GM13976 (cell line): ENCODE data around the gene SYCE3.

Experiments used
- DNase-seq: peaks from one replicate; pipeline ENCODE4 v3.0.0; 2012; ENCODE audit warnings: low spot score
- in situ Hi-C: fragments of 300-500 bp; cut with MboI; formaldehyde crosslinking; loops from one replicate; pipeline ENCODE4 v1.12.0; 2022; ENCODE audit warnings: low sequenced_read_pairs, mixed read lengths, inconsistent platforms; ENCODE audit not compliant: unreplicated experiment
- TF ChIP-seq, protein P1 (sequence below): IDR thresholded peaks from 2 replicates; pipeline ENCODE4 v1.5.1; 2012; ENCODE audit warnings: borderline replicate concordance, mild to moderate bottlenecking; ENCODE audit not compliant: insufficient read depth; ENCODE audit errors: extremely low read depth, missing control alignments, control extremely low read depth

Gene SYCE3

DNA sequence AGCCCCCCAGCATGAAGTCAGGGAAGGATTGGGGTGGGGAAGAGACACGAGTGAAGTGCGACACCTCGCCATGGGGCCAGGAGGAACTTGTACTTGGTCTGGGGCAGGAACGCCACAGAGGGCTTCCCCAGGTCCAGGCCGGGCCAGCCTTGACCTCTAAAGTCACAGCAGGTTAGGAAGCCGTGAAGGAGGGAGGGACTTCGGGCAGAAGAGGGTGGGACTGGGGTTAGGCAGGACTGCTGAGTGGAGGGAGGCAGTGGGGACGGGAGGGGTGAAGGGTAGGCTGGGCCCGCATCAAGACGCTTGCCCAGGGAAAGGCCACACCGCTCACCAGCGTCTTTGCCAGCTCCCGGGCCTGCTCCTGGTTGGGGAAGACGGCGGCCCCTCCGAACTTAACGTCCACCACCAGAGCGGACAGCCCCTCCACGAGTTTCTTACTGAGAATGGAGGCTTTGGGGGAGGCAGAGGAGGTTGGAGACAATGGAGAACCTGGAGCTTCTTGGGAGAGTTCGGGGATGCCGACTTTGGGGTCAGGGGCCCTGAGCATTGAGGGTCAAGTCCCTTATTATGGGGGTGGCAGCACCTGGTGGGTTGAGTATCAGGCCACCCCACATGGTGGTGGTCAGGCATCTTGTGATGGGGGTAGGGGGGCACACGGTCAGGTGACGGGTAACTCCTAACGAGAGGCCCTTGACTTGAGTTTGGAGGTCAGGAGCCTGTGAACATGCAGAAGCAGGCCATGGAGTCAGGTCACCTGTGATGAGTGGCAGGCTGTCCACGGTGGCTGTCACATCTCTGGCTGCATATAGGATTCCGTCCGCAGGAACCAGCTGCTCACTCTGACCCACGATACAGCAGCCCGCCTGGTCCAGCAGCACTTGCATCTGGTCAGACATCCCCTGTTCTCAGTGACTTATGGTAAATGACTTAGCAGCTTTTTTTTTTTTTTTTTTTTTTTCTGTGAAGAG lies 35.6 kb downstream of the SYCE3 start:
- peak; percentile 81 for DNase-seq
- in situ Hi-C loops: no loop called here
- TF ChIP-seq, protein P1, sequence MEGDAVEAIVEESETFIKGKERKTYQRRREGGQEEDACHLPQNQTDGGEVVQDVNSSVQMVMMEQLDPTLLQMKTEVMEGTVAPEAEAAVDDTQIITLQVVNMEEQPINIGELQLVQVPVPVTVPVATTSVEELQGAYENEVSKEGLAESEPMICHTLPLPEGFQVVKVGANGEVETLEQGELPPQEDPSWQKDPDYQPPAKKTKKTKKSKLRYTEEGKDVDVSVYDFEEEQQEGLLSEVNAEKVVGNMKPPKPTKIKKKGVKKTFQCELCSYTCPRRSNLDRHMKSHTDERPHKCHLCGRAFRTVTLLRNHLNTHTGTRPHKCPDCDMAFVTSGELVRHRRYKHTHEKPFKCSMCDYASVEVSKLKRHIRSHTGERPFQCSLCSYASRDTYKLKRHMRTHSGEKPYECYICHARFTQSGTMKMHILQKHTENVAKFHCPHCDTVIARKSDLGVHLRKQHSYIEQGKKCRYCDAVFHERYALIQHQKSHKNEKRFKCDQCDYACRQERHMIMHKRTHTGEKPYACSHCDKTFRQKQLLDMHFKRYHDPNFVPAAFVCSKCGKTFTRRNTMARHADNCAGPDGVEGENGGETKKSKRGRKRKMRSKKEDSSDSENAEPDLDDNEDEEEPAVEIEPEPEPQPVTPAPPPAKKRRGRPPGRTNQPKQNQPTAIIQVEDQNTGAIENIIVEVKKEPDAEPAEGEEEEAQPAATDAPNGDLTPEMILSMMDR: no peak

- TF ChIP-seq, protein P1: peak; percentile 90
- DNase-seq: peak; percentile 88
- in situ Hi-C loops: no loop called here
Measured at GRCh38 chr22:50526108-50526833, 36.4 kb downstream of the SYCE3 start.

GRCh38 chr22:50525858-50526107 lies 36.9 kb downstream of the SYCE3 start:
- no peak for DNase-seq
- TF ChIP-seq, protein P1: no peak
- in situ Hi-C loops: no loop called here

- TF ChIP-seq, protein P1: peak; percentile 67
- in situ Hi-C loops: no loop called here
- DNase-seq: peak; percentile 98
Measured at GRCh38 chr22:50525104-50525857, 37.4 kb downstream of the SYCE3 start, which contains the start of gene SCO2. Gene SCO2, minus strand, starts transcription at chr22:50525598. Its CDS starts 1,187 bp downstream, at chr22:50524411.

DNA sequence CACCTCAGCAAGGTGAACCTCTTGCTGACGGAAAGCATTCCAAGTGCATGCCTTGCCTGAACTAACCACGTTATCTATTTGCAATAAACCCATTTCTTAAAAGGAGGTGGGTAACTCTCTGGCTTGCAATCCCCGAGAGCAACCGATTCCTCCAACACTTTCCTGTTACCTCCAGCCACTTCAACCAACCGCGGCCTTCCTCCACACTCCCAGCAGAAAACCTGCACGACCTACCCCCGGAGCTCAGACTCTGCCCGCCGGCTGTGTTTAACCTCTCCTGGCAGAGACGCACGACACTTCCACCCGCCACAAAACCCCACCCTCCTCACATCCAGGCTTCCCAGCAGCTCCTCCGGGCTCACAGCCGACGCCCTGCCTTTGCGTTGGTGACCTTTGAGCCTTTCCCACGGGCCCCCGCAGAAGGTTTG lies 38.0 kb downstream of the SYCE3 start:
- TF ChIP-seq, protein P1: no peak
- in situ Hi-C loops: no loop called here
- DNase-seq: no peak
